Astrocyte (in vitro differentiated cells and primary cell): ENCODE data around the gene EPB41L3.

Source experiments
- CTCF ChIP-seq: IDR thresholded peaks from 2 replicates; pipeline ENCODE4 v1.5.1; 2011; ENCODE audit warnings: low read depth, mild to moderate bottlenecking, inconsistent platforms, low read length, moderate library complexity; ENCODE audit not compliant: insufficient read depth
- EZH2 ChIP-seq: IDR thresholded peaks from 2 replicates; pipeline ENCODE4 v1.6.1; 2012; ENCODE audit warnings: mild to moderate bottlenecking, low read length, inconsistent platforms; ENCODE audit not compliant: insufficient read depth

- TF ChIP-seq CTCF (no peak), EZH2 (no peak)
Observed at GRCh38 chr18:5422626-5423025, 121.2 kb downstream of the EPB41L3 start.
